ENCODE results near the gene GRPEL1. TPM values are rescaled to one million over a fixed set of nuclear protein-coding genes. Genes with fewer than 3 reads are reported as not detected.

GRPEL1 gene
- total and polyA plus RNA-seq, 9 of the 15 experiments (the other 6 are each of a cell fraction or from before 2014, with no cell fraction given): 43.4 to 192 (median 86.6) TPM

- H3K9me1 ChIP-seq (ENCODE audit: control insufficient read depth, insufficient read depth, low read length): peaks cover 3% of the 10 kb centered on the region
- peaks cover 17 to 30% of the 10 kb centered on the region in 2 experiments for H3K4me1 ChIP-seq (replicated peaks in 1 of 2; ENCODE audit: control insufficient read depth in 2 of 2, insufficient read depth in 2 of 2, low read length in 2 of 2)
- H3K27me3 ChIP-seq (ENCODE audit: control insufficient read depth in 2 of 2, insufficient read depth in 2 of 2, low read length in 2 of 2): peaks cover 23 to 36% of the 10 kb centered on the region in 2 experiments
- FAIRE-seq (peak; percentile 88), DNase-seq (ENCODE audit: extremely low read depth in 1 of 4, low spot score in 3 of 4) (peak; percentile 51 to 80 (median 62)), ATAC-seq (peak; percentile 91)
- no peaks in the 10 kb centered on the region for H3K9me3 ChIP-seq (replicated peaks; ENCODE audit: control insufficient read depth, insufficient read depth, low read depth, low read length)
- in situ Hi-C loops (cut with MboI): no loop called here
- ChIA-PET CTCF (ENCODE audit: low intra/inter-chr PET ratio) (no interaction called here), POLR2A (interaction anchor here (0.7 to 1.8 kb wide), 3 partner anchors 44 to 471 kb away, joined by 3 to 5 read pairs (median 4); partner anchors contain the start of gene TBC1D14)
- H3K27ac ChIP-seq (ENCODE audit: extremely low read depth, low read depth, low read length): no peak overlapping the region
- H3K4me2 ChIP-seq (ENCODE audit: insufficient read depth, low read length): peak overlapping the region; percentile 82
- no peaks in the 10 kb centered on the region for H3K79me2 ChIP-seq (ENCODE audit: control insufficient read depth, insufficient read depth, low read length)
- peak overlapping the region; percentile 31 to 81; a peak in 3 of 4 replicates for H3K9ac ChIP-seq (ENCODE audit: insufficient read depth in 1 of 2, low read depth in 2 of 2, low read length in 2 of 2)
- H3K4me3 ChIP-seq: peak overlapping the region; percentile 56
- intact Hi-C loops (cut with micrococcal nuclease): no loop called here
- WGBS (ENCODE audit: insufficient coverage, low coverage, missing lambda C conversion rate): 16% methylated on average over 13 of the region's 24 CpGs
- peak overlapping the region; percentile 98 for H2AFZ ChIP-seq (ENCODE audit: low read depth, low read length)
- no peaks in the 10 kb centered on the region for H3K36me3 ChIP-seq (ENCODE audit: control insufficient read depth, insufficient read depth, low read length)
- H4K20me1 ChIP-seq (replicated peaks; ENCODE audit: control insufficient read depth, insufficient read depth, low read length): peaks cover 6% of the 10 kb centered on the region
- no TSS peak for BruUV-seq (replicated peaks)
- TF ChIP-seq RBFOX2 (IDR thresholded peaks at IDR 0.05; ENCODE audit: low read depth, low read length): 0 out of 2 replicates have a peak, but pooled peaks have one; percentile 13
- TF ChIP-seq ZNF311 (CRISPR knock-in tag; IDR thresholded peaks at IDR 0.05): no peak
- TF ChIP-seq THAP12 (CRISPR knock-in tag; IDR thresholded peaks at IDR 0.05): no peak
- TF ChIP-seq RBM17 (IDR thresholded peaks at IDR 0.05; ENCODE audit: borderline replicate concordance, low read depth, low read length): no peak
- peak; percentile 86; the same call in 1 of the 2 replicates for TF ChIP-seq ESRRA (IDR thresholded peaks at IDR 0.05; ENCODE audit: borderline replicate concordance, low read depth)
- peak; percentile 97 for TF ChIP-seq CBFB (CRISPR knock-in tag; IDR thresholded peaks at IDR 0.05)
- peak in 1 of 2 experiments; percentile 73; a peak in 2 of 4 replicates for TF ChIP-seq MLLT1 (IDR thresholded peaks at IDR 0.05)
- peak in 1 of 2 experiments; percentile 60; a peak in 1 of 4 replicates for TF ChIP-seq RCOR1 (IDR thresholded peaks at IDR 0.05; ENCODE audit: borderline replicate concordance in 1 of 2, low read depth in 2 of 2, low read length in 2 of 2)
- no peak for TF ChIP-seq TSC22D4 (tag; IDR thresholded peaks at IDR 0.05)
- no peak for TF ChIP-seq BCLAF1 (IDR thresholded peaks at IDR 0.05; ENCODE audit: borderline replicate concordance in 1 of 2, control insufficient read depth in 1 of 2, low read depth in 2 of 2, low read length in 1 of 2)
- no peak for TF ChIP-seq ID3 (CRISPR knock-in tag; IDR thresholded peaks at IDR 0.05)
- no peak for TF ChIP-seq ID3 (tag; IDR thresholded peaks at IDR 0.05)
Observed at GRCh38 chr4:7101692-7102515, 34.0 kb upstream of the GRPEL1 start.

Measured in K562 (cell line).